NB4 (cell line): ENCODE results near the gene CACUL1.

Experiments used
- CTCF ChIP-seq: IDR thresholded peaks from one replicate; pipeline ENCODE4 v1.5.1; 2012; ENCODE audit warnings: low read depth, low read length
- MAX ChIP-seq: IDR thresholded peaks from 2 replicates; pipeline ENCODE4 v1.6.1; 2011; ENCODE audit warnings: low read depth, low read length
- POLR2A ChIP-seq: IDR thresholded peaks from 2 replicates; pipeline ENCODE4 v1.6.1; 2011; ENCODE audit warnings: mild to moderate bottlenecking; ENCODE audit not compliant: insufficient read length; ENCODE audit errors: extremely low read depth

DNA sequence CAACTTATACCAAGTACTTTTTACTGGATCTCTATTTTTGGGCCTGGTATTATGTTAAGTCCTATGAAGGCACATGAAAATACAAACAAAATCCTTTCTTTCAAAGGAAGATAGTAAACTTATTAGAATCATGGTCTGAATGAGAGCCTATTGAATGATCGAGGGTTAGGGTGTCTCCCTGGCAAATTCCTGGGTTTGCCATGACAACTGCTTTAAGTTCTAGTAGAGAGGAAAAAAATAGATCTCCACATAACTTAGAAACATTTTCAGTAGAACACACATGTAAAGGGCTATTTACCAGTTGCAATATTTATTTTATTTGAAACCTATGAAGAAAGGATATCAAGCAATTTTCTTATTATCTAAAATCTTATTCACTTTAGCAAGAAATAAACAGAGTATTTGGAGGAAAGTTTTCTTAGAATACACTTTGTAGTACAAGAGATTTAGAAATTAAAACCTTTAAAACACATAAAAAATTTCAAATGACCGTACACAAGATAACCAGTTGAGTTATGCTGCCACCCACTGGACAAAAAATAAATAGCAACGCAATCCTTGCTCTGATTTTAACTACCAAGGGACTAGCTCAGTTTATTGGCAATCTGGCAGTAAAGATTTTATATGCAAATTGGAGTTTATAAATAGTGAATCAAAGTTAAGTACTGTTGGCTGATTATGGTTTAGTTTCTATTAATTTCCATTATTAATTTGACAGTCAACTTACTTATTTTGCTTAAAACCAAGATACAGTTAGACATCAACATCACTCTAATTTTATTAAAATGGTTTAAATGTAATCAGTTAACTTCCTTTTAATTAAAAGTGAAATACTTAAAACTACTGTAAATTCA lies 33.9 kb downstream of the CACUL1 start:
- TF ChIP-seq POLR2A (no peak), MAX (no peak), CTCF (peak; percentile 70)
